Activated CD4-positive, alpha-beta T cell treated with anti-CD3 and anti-CD28 coated beads for 36 hours (primary cell): ENCODE data around the gene TMEM198. TPM values are rescaled to one million over a fixed set of nuclear protein-coding genes. Genes with fewer than 3 reads are reported as not detected.

Source experiments
- ATAC-seq: fragments of 200-7000 bp; cut with Tn5 transposase; one replicate; pipeline ENCODE4 v1.10.0; 2021; ENCODE audit warnings: mild to moderate bottlenecking, moderate library complexity
- CTCF ChIA-PET: fragments of 350-600 bp; sonication (Branson Sonifier 250); formaldehyde crosslinking; loops from one replicate; lab custom pipeline; 2021; ENCODE audit warnings: antibody characterized with exemption; lab: Charles Lee
- POLR2A ChIA-PET: fragments of 350-600 bp; sonication (Branson Sonifier 250); formaldehyde crosslinking; loops from one replicate; lab custom pipeline; 2021; ENCODE audit warnings: antibody characterized with exemption, inconsistent platforms; lab: Charles Lee
- DNase-seq: peaks from one replicate; pipeline ENCODE4 v3.0.0-alpha.2; 2020
- H3K27ac Mint-ChIP-seq: one replicate; pipeline ENCODE4 v1.8.0; 2021; ENCODE audit warnings: mixed read lengths
- H3K27me3 Mint-ChIP-seq: one replicate; pipeline ENCODE4 v1.8.0; 2021; ENCODE audit warnings: mixed read lengths
- H3K36me3 Mint-ChIP-seq: one replicate; pipeline ENCODE4 v1.8.0; 2021; ENCODE audit warnings: low read depth, mixed read lengths
- H3K4me1 Mint-ChIP-seq: one replicate; pipeline ENCODE4 v1.8.0; 2021; ENCODE audit warnings: mixed read lengths
- H3K4me3 Mint-ChIP-seq: one replicate; pipeline ENCODE4 v1.8.0; 2021; ENCODE audit warnings: mild to moderate bottlenecking, moderate library complexity, mixed read lengths
- H3K9me3 Mint-ChIP-seq: one replicate; pipeline ENCODE4 v1.8.0; 2021; ENCODE audit warnings: low read depth, mixed read lengths
- intact Hi-C, 2 experiments: fragments of 100-400 bp; cut with DNase I in 1 of 2; cut with micrococcal nuclease in 1 of 2; formaldehyde crosslinking; loops; one replicate each; pipeline versions ENCODE4 v1.14.2 to v1.15.1; 2022 to 2024; cut with DNase I, micrococcal nuclease
- total RNA-seq, 2 experiments: library from RNA; stranded (reverse); gene quantifications; one replicate each; pipeline ENCODE4 v1.2.3, GENCODE V29; 2021

Gene TMEM198
- total RNA-seq, 2 experiments from 2014 or later: 2.4 to 2.7 TPM

DNA sequence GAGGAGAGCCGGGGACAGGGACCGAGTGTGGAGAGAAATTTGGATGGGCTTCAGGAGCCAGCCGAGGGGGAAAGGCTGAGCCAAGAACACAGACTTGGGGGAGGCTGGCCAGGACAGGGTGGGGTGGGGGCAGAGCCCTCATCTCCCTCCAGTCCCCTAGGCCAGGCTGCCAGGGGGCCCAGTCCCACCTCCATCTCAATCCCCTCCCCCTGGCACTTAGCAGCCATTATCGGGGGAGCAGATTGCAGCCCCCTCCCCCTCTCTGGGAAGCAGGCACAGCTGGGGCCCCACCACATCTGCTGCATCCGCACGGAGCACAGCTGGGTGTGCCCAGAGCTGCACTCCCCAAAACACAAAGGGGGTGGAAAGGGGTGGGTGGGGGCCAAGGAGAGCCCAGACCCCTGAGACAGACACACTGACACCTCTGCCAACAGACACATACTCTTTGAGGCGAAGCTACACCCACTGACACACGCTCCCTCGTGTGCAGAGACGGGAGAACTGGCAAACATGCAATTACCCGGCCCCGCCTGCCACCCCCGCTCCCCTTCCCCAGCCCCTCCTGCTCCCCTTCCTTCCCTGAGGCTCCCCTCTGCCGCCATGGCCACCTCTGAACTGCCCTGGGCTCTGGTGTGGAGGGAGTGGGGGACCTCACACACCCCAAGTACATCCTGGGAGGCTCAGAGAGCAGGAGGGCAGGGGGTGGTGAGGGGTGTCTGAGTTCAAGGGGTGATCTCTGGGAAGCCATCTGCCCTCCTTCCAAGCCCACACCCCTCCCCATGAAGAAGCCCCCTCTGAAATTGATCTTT lies 34.7 kb upstream of the TMEM198 start:
- Mint-ChIP-seq H3K4me1 (peaks cover 19% of the 10 kb centered on the region), H3K27ac (no peak overlapping the region), H3K27me3 (peaks cover 42% of the 10 kb centered on the region)

DNA sequence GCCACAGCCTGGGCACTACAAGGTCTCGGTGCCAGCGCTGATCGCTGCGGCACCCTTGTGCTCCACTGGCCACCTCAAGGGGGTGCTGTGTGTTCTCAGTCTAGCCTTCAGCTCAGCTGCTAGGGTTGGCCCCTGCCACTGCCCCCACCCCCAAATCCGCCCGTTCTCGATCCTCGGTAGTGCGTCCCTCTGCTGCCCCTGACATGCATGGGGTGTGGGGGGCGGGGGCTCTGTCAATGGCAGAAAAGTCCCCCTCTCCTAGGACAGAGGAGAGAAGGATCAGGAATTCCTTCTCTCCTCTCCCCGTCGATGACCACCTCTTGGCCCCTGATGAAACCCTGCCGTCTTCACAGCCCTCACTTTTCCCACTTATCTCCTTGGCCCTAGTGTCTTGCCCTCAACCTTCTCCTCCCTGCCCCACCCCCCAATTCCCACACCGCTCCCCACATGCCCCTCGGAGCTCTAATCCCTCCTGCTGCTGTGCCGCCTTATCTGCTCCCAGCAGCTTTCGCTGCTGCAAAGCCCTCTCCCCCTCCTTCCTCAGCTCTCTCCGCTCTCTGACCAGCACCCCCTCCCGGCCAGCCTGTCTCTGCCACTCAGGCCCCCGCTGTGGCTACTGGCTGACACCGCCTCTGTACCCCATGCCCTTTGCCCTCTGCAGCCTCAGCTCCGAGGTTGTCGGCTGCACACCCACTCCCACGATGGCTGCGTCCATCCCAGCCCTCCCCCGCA lies 33.9 kb upstream of the TMEM198 start:
- POLR2A ChIA-PET: interaction anchor here (0.7 to 1.4 kb wide), 2 partner anchors 12 to 20 kb away, joined by 4 read pairs; partner anchors contain the start of gene GMPPA
- CTCF ChIA-PET: interaction anchor here (0.5 to 5.6 kb wide), 21 partner anchors 8 to 224 kb away, joined by 3 to 55 read pairs (median 4); partner anchors contain the start of genes GMPPA, SPEG and STK11IP
- no peaks in the 10 kb centered on the region for H3K9me3 Mint-ChIP-seq
- peak; percentile 77 for DNase-seq
- H3K27ac Mint-ChIP-seq: no peak overlapping the region
- peaks cover 20% of the 10 kb centered on the region for H3K4me1 Mint-ChIP-seq
- ATAC-seq: peak; percentile 91
- H3K27me3 Mint-ChIP-seq: peaks cover 44% of the 10 kb centered on the region
- intact Hi-C loops: loop anchor here in 1 of 2 experiments (10.0 kb wide), 1 partner anchor 1495 kb away; no protein-coding TSS in a partner anchor
- no peak overlapping the region for H3K4me3 Mint-ChIP-seq
- H3K36me3 Mint-ChIP-seq: peaks cover 19% of the 10 kb centered on the region

More for the DNA sequence above, 34.7 kb upstream of the TMEM198 start:
- ATAC-seq: peak; percentile 25
- Mint-ChIP-seq H3K36me3 (peaks cover 22% of the 10 kb centered on the region), H3K9me3 (no peaks in the 10 kb centered on the region), H3K4me3 (no peak overlapping the region)
- POLR2A ChIA-PET: interaction anchor here (1.4 kb wide), 1 partner anchor 21 kb away, joined by 4 read pairs; no protein-coding TSS in a partner anchor
- intact Hi-C loops: loop anchor here in 1 of 2 experiments (10.0 kb wide), 1 partner anchor 1494 kb away; no protein-coding TSS in a partner anchor
- no peak for DNase-seq
- CTCF ChIA-PET: interaction anchor here (0.5 to 5.6 kb wide), 12 partner anchors 9 to 223 kb away, joined by 3 to 55 read pairs (median 4); partner anchors contain the start of genes GMPPA and SPEG

DNA sequence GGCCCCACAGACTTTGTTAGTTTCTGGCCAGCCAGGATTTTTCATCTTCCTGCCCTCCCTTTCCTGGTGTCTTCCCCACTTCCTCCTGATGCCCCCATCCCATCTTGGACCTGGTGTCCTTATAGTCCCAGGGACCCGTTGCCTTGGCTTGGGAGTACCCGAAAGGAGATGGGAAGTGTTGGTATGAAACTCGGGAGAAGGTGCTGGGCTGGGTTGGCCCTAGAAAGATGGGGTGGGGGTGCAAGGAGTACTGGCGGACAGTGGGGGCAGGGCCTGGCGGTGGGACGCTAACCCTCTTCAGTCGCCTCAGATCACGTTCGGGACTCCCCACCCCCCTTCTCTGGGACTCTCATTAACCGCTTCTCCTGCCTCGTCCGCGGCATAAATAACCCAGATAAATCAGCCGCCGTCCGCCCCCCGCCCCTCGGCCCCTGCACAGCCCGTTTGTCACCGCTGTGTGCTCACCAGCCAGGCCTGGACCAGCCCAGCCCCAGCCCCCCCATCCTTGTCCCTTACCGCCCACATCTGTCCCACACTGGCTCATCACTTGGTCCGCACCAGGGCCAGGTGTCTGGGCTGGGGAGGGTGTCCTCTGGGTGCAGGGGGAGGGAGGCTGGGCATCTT lies 33.2 kb upstream of the TMEM198 start:
- Mint-ChIP-seq H3K4me1 (peaks cover 20% of the 10 kb centered on the region), H3K27me3 (peaks cover 47% of the 10 kb centered on the region), H3K27ac (no peak overlapping the region), H3K36me3 (peaks cover 14% of the 10 kb centered on the region), H3K4me3 (no peak overlapping the region), H3K9me3 (no peaks in the 10 kb centered on the region)
- ATAC-seq (no peak), DNase-seq (no peak)
- intact Hi-C loops: no loop called here
- CTCF ChIA-PET: interaction anchor here (0.7 to 5.6 kb wide), 14 partner anchors 10 to 87 kb away, joined by 3 to 55 read pairs (median 4); partner anchors contain the start of genes GMPPA and STK11IP
- POLR2A ChIA-PET: interaction anchor here (0.6 to 0.7 kb wide), 2 partner anchors 12 to 29 kb away, joined by 3 to 4 read pairs; partner anchors contain the start of gene GMPPA

DNA sequence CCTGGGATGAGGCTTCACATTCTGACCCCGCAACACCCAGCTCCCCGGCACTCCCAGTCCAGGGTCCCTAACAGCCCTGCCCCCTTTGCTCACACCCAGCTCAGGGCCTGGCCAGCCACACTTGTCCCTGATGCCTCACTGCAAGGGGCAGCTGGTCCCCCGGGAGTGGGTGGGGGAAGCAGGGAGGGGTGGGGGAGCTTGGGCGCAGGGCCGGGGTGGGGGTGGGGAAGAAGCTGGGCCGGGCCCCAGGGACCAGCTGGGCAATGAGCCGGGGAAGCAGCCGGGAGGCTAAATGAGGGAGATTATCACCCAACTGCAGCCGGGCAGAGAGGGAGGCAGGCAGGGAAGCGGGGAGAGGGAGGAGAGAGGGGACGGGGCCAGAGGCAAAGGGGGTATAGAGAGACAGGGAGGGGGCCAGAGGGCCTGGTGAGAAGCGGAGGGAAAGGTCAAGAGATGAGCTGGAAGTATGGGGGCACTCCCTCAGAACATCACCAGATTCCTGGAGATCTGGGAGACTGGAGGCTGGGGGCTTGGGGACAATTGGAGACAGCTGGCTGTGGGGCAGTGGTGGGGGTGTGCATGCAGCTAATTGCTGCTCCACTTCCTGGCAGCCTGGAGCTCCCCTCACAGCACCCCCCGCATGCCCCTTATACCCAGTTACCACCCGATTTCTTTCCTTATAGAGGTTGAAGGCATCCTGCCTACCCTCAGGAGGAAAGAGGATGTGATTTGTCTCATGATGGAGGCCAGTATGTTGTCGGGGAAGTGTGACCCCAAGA lies 32.1 kb upstream of the TMEM198 start:
- Mint-ChIP-seq H3K9me3 (no peaks in the 10 kb centered on the region), H3K4me1 (peaks cover 20% of the 10 kb centered on the region), H3K4me3 (no peak overlapping the region), H3K36me3 (peaks cover 9% of the 10 kb centered on the region), H3K27ac (no peak overlapping the region), H3K27me3 (peaks cover 57% of the 10 kb centered on the region)
- ChIA-PET CTCF (interaction anchor here (0.7 to 5.6 kb wide), 7 partner anchors 9 to 33 kb away, joined by 4 to 55 read pairs (median 6); partner anchors contain the start of gene GMPPA), POLR2A (interaction anchor here (0.6 to 0.7 kb wide), 2 partner anchors 56 to 258 kb away, joined by 3 to 13 read pairs; partner anchors contain the start of gene TUBA4A)
- intact Hi-C loops: no loop called here
- ATAC-seq (no peak), DNase-seq (no peak)

DNA sequence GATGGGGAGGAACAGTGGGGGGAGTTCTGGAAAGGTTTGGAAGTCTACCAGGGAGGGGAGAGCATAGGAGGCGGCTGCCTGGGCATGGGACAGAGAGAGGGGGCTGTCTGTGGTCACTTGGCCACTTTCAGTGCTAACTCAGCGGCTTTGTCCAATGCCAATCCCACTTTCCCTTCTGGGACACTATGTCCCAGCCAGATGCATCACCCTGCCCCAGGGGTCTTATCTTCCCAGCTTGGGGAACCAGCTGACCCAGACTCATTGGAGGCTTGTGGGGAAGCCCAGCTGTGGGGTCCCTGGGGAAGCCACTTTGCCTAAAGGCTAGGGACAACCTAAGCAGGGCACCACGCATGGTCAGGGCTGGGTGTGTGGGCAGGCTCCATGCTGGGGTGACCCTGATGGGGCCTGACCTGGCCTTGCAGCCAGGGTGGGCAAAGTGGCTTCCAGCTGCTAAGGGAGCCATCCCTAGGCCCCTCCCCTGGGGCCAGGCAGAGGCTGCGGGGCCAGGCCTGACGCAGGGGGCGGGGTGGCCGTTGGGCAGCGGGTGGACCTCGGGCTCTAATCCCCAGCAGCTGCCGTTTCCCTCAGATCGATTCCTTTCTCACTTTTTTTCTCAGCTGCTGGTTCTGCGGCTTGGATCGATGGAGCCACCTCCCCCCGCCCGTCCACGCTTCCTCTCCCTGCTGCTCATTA lies 31.2 kb upstream of the TMEM198 start:
- no peak for DNase-seq
- H3K36me3 Mint-ChIP-seq: peaks cover 2% of the 10 kb centered on the region
- intact Hi-C loops: no loop called here
- ATAC-seq: no peak
- no peak overlapping the region for H3K4me3 Mint-ChIP-seq
- peaks cover 65% of the 10 kb centered on the region for H3K27me3 Mint-ChIP-seq
- H3K9me3 Mint-ChIP-seq: no peaks in the 10 kb centered on the region
- H3K27ac Mint-ChIP-seq: no peak overlapping the region
- H3K4me1 Mint-ChIP-seq: peaks cover 20% of the 10 kb centered on the region
- ChIA-PET CTCF (interaction anchor here (0.7 to 3.6 kb wide), 3 partner anchors 17 to 38 kb away, joined by 3 to 11 read pairs (median 8); a partner anchor contains a TSS), POLR2A (no interaction called here)

DNA sequence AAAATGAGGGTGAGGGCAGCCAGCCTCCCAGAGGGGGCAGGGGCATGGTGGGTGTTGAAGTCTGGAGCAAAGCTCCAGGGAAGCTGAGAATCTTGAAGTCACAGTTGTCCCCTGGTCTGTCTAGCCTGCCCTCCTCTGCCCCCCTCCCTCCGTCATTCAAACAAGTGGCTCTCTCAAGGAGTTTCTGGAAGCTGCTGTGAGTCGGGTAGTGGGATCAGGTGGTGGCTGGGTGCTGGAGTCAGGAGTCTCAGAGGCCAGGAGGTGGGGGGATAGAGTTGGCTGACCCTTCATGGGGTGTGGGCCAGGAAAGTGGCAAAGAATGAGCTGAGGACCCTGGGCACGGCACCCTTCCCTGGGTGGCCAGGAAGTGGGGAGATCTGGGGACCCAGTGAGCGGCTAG lies 30.0 kb upstream of the TMEM198 start:
- intact Hi-C loops: no loop called here
- Mint-ChIP-seq H3K27ac (no peak overlapping the region), H3K9me3 (no peaks in the 10 kb centered on the region), H3K4me3 (no peak overlapping the region), H3K4me1 (peaks cover 20% of the 10 kb centered on the region), H3K27me3 (peaks cover 73% of the 10 kb centered on the region), H3K36me3 (no peaks in the 10 kb centered on the region)
- ChIA-PET CTCF (interaction anchor here (0.6 to 3.6 kb wide), 3 partner anchors 16 to 1477 kb away, joined by 3 to 11 read pairs (median 8); a partner anchor contains a TSS), POLR2A (interaction anchor here (0.6 kb wide), 1 partner anchor 45 kb away, joined by 3 read pairs; no protein-coding TSS in a partner anchor)
- DNase-seq (no peak), ATAC-seq (no peak)

DNA sequence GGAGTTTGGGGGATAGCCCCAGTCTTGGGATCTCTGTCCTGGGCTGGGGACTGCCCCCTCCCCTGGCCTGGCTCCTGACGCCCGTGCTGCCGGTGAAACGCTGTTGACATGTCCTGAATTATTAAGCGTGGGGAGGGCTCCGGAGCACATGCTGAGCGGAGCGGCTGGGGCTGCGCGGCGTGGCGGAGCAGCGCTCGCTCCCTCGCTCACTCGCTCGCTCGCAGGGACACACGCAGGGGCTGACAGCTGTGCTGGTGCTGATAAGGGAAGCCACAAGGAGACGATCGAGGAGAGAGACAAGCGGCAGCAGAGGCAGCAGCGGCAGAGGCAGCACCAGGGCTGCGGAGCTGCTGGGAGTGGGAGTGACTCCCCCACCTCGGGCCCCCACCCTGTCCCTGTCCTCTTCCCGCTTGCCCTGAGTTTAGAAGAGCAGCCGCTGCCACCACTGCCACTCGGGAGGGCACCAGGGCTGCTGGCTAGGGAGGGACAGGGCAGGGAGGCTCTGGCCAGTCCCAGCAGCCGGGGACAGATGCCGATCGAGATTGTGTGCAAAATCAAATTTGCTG lies 29.5 kb upstream of the TMEM198 start, which contains the start of gene ASIC4:
Gene ASIC4 (plus strand): TSS at position 287 of the 566 bp plus-strand sequence. CDS start 243 bp downstream, at position 530.
- H3K36me3 Mint-ChIP-seq: no peaks in the 10 kb centered on the region
- H3K27me3 Mint-ChIP-seq: peaks cover 75% of the 10 kb centered on the region
- ATAC-seq: no peak
- POLR2A ChIA-PET: interaction anchor here (0.6 kb wide), 1 partner anchor 46 kb away, joined by 3 read pairs; no protein-coding TSS in a partner anchor
- H3K4me3 Mint-ChIP-seq: no peak within 1 kb of the TSS
- CTCF ChIA-PET: interaction anchor here (2.0 to 3.6 kb wide), 2 partner anchors 16 to 19 kb away, joined by 8 to 11 read pairs; a partner anchor contains a TSS
- H3K27ac Mint-ChIP-seq: no peak within 1 kb of the TSS
- no peaks in the 10 kb centered on the region for H3K9me3 Mint-ChIP-seq
- DNase-seq: no peak
- intact Hi-C loops: no loop called here
- H3K4me1 Mint-ChIP-seq: peaks cover 20% of the 10 kb centered on the region

DNA sequence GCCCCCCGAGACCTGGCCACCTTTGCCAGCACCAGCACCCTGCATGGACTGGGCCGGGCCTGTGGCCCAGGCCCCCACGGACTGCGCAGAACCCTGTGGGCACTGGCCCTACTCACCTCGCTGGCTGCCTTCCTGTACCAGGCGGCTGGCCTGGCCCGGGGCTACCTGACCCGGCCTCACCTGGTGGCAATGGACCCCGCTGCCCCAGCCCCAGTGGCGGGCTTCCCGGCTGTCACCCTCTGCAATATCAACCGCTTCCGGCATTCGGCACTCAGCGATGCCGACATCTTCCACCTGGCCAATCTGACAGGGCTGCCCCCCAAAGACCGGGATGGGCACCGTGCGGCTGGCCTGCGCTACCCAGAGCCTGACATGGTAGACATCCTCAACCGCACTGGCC lies 29.0 kb upstream of the TMEM198 start:
- Mint-ChIP-seq H3K4me1 (peaks cover 15% of the 10 kb centered on the region), H3K36me3 (no peaks in the 10 kb centered on the region), H3K9me3 (no peaks in the 10 kb centered on the region), H3K4me3 (no peak overlapping the region), H3K27ac (no peak overlapping the region), H3K27me3 (peaks cover 74% of the 10 kb centered on the region)
- ATAC-seq (no peak), DNase-seq (no peak)
- intact Hi-C loops: no loop called here
- POLR2A ChIA-PET: no interaction called here
- CTCF ChIA-PET: interaction anchor here (0.6 to 6.8 kb wide), 3 partner anchors 15 to 518 kb away, joined by 3 to 37 read pairs (median 3); a partner anchor contains a TSS

DNA sequence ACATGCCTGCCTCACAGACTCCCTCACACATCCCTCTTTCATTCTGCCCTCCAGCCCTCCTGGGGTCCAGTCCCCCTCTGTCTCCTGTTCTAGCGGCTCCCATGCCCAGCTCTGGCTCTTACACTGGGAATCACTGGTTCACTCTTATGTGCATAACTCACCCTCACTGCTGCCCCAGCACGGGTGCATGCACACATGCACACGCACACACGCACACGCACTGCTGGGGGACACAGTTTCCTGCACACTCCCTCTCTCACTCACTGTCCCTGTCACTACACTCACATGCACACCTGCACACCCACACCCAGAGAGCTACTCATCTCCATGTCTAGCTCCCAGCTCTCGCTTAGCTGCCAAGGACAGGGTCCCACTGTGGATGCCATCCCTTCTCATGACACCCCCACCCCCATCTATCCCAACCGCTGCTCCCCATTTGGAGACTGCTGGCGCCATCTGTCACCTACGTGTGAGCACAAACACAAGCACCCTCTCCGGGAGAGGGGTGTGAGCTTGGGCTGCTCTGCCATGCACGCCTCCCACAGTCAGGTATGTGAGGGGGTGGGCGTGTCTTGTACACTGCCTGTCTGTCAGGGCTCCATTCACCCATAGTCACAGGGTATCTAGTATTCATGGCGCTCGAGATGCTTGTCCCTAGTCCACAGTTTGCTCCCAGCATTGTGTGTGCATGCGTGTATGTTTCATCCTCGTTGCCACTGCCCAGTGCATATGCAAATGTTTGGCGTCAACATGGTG lies 27.8 kb upstream of the TMEM198 start:
- intact Hi-C loops: no loop called here
- DNase-seq (no peak), ATAC-seq (no peak)
- CTCF ChIA-PET: interaction anchor here (0.8 to 6.8 kb wide), 3 partner anchors 14 to 96 kb away, joined by 3 to 37 read pairs (median 4); a partner anchor contains a TSS
- Mint-ChIP-seq H3K4me1 (peaks cover 9% of the 10 kb centered on the region), H3K4me3 (no peak overlapping the region), H3K36me3 (no peaks in the 10 kb centered on the region), H3K27me3 (peaks cover 70% of the 10 kb centered on the region), H3K27ac (no peak overlapping the region), H3K9me3 (no peaks in the 10 kb centered on the region)
- POLR2A ChIA-PET: no interaction called here
